Measurements from ENCODE around the gene CEACAM1.

DNA sequence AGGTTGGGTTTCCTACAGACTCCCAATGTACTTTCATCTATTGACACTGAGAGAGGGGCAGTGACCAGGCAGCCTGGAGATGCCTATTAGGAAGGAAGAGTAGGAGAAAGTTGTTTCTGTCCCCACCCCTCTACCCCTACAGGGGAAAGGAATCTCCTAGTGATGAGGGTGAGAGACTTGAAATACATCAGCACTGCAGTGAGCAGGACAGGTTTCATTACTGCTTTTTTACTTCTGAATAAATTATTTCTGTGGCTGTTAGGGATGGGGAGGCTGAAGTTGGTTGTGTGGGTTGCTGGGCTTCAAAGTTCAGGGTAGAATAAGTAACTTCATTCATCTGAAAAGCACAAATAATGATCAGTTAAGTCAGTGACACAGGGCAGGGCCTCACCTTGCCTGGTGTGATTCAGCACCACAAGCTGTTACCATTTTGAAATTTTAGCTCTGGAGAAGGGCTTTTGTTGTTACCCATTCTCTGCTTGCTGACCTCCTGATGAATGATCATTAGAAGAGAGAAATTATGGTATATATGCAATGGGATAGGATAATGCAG lies 19.3 kb downstream of the CEACAM1 start:
- no peak for TF ChIP-seq POLR2A (IDR thresholded peaks at IDR 0.05)
- TF ChIP-seq, protein P1, sequence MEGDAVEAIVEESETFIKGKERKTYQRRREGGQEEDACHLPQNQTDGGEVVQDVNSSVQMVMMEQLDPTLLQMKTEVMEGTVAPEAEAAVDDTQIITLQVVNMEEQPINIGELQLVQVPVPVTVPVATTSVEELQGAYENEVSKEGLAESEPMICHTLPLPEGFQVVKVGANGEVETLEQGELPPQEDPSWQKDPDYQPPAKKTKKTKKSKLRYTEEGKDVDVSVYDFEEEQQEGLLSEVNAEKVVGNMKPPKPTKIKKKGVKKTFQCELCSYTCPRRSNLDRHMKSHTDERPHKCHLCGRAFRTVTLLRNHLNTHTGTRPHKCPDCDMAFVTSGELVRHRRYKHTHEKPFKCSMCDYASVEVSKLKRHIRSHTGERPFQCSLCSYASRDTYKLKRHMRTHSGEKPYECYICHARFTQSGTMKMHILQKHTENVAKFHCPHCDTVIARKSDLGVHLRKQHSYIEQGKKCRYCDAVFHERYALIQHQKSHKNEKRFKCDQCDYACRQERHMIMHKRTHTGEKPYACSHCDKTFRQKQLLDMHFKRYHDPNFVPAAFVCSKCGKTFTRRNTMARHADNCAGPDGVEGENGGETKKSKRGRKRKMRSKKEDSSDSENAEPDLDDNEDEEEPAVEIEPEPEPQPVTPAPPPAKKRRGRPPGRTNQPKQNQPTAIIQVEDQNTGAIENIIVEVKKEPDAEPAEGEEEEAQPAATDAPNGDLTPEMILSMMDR (IDR thresholded peaks at IDR 0.05) = no peak
